ENCODE measurements around the gene ISM1. TPM values are rescaled to one million over a fixed set of nuclear protein-coding genes. Genes with fewer than 3 reads are reported as not detected.

The ISM1 gene
- polyA plus RNA-seq, 1 donor from 2014 or later: not detected

- Histone ChIP-seq H3K9me2 (ENCODE audit: insufficient read depth, low read length) (no peaks in the 10 kb centered on the region), H3K27ac (ENCODE audit: low read length) (no peak overlapping the region), H3K4me2 (ENCODE audit: low read length) (no peak overlapping the region), H3K9ac (ENCODE audit: low read length) (no peak overlapping the region), H2AFZ (ENCODE audit: low read depth, low read length) (no peak overlapping the region), H3K79me2 (replicated peaks; ENCODE audit: insufficient read depth, low read length) (no peaks in the 10 kb centered on the region), H3K27me3 (ENCODE audit: insufficient read depth, low read depth, low read length) (no peaks in the 10 kb centered on the region), H4K20me1 (ENCODE audit: insufficient read depth) (no peaks in the 10 kb centered on the region), H3K9me3 (ENCODE audit: low read length) (no peaks in the 10 kb centered on the region), H3K4me3 (ENCODE audit: low read length) (no peak overlapping the region), H3K36me3 (ENCODE audit: insufficient read depth, low read length) (no peaks in the 10 kb centered on the region), H3F3A (ENCODE audit: insufficient read depth, low read length, poor library complexity, severe bottlenecking) (no peaks in the 10 kb centered on the region)
- no peak for TF ChIP-seq POLR2AphosphoS5 (IDR thresholded peaks at IDR 0.05)
- TF ChIP-seq SMC3 (conservative IDR thresholded peaks at IDR 0.05; ENCODE audit: poor library complexity): no peak
- no peak for TF ChIP-seq EP300 (conservative IDR thresholded peaks at IDR 0.05; ENCODE audit: poor library complexity, severe bottlenecking)
- no peak for TF ChIP-seq MXI1 (conservative IDR thresholded peaks at IDR 0.05; ENCODE audit: poor library complexity, severe bottlenecking)
- TF ChIP-seq RAD21 (conservative IDR thresholded peaks at IDR 0.05): no peak
- TF ChIP-seq EZH2 (IDR thresholded peaks at IDR 0.05; ENCODE audit: borderline replicate concordance, insufficient read depth, low read length, poor library complexity, severe bottlenecking): no peak
- no peak for TF ChIP-seq CTCF (IDR thresholded peaks at IDR 0.05; ENCODE audit: poor library complexity, severe bottlenecking)
Observed at GRCh38 chr20:13249118-13249797, 28.2 kb downstream of the ISM1 start.

GRCh38 chr20:13249798-13250170, 28.7 kb downstream of the ISM1 start:
- H3F3A ChIP-seq (ENCODE audit: insufficient read depth, low read length, poor library complexity, severe bottlenecking): no peaks in the 10 kb centered on the region
- H3K9me2 ChIP-seq (ENCODE audit: insufficient read depth, low read length): no peaks in the 10 kb centered on the region
- H3K9me3 ChIP-seq (ENCODE audit: low read length): no peaks in the 10 kb centered on the region
- H2AFZ ChIP-seq (ENCODE audit: low read depth, low read length): no peak overlapping the region
- no peaks in the 10 kb centered on the region for H3K79me2 ChIP-seq (replicated peaks; ENCODE audit: insufficient read depth, low read length)
- H3K4me2 ChIP-seq (ENCODE audit: low read length): no peak overlapping the region
- no peaks in the 10 kb centered on the region for H3K27me3 ChIP-seq (ENCODE audit: insufficient read depth, low read depth, low read length)
- TF ChIP-seq POLR2AphosphoS5 (IDR thresholded peaks at IDR 0.05): no peak
- no peak for TF ChIP-seq RAD21 (conservative IDR thresholded peaks at IDR 0.05)
- TF ChIP-seq EP300 (conservative IDR thresholded peaks at IDR 0.05; ENCODE audit: poor library complexity, severe bottlenecking): no peak
- TF ChIP-seq EZH2 (IDR thresholded peaks at IDR 0.05; ENCODE audit: borderline replicate concordance, insufficient read depth, low read length, poor library complexity, severe bottlenecking): no peak
- TF ChIP-seq REST (IDR thresholded peaks at IDR 0.05; ENCODE audit: borderline replicate concordance): no peak
- TF ChIP-seq CTCF (IDR thresholded peaks at IDR 0.05; ENCODE audit: poor library complexity, severe bottlenecking): no peak
- no peak for TF ChIP-seq MXI1 (conservative IDR thresholded peaks at IDR 0.05; ENCODE audit: poor library complexity, severe bottlenecking)
- no peak for TF ChIP-seq TAF1 (IDR thresholded peaks at IDR 0.05; ENCODE audit: low read depth)
- TF ChIP-seq SMC3 (conservative IDR thresholded peaks at IDR 0.05; ENCODE audit: poor library complexity): no peak
- no peak overlapping the region for H3K4me3 ChIP-seq (ENCODE audit: low read length)
- H3K27ac ChIP-seq (ENCODE audit: low read length): no peak overlapping the region
- no peak overlapping the region for H3K9ac ChIP-seq (ENCODE audit: low read length)
- no peaks in the 10 kb centered on the region for H3K36me3 ChIP-seq (ENCODE audit: insufficient read depth, low read length)
- H4K20me1 ChIP-seq (ENCODE audit: insufficient read depth): no peaks in the 10 kb centered on the region

All from neural cell (in vitro differentiated cells).